Kidney epithelial cell (primary cell): Measurements from ENCODE around the gene ZCCHC14. TPM values are rescaled to one million over a fixed set of nuclear protein-coding genes. Genes with fewer than 3 reads are reported as not detected.
A peak's percentile ranks its signal among the peaks of the same experiment; 100 is the strongest.

ENCODE experiments used
- DNase-seq: peaks from one replicate; pipeline ENCODE4 v3.0.0-alpha.2; 2010; ENCODE audit warnings: low read depth
- H3K27me3 ChIP-seq: 2 replicates; pipeline ENCODE4 v1.6.0; 2011; ENCODE audit warnings: low read length; ENCODE audit not compliant: control insufficient read depth, insufficient read depth
- H3K36me3 ChIP-seq: 2 replicates; pipeline ENCODE4 v1.5.1; 2011; ENCODE audit warnings: low read length; ENCODE audit not compliant: control insufficient read depth, insufficient read depth
- H3K4me3 ChIP-seq: 2 replicates; pipeline ENCODE4 v1.5.1; 2011; ENCODE audit warnings: low read depth, mild to moderate bottlenecking, control low read depth, low read length
- total RNA-seq: library from RNA; depleted of rRNA; stranded (reverse); fragments of >200 nt; gene quantifications from 2 replicates; pipeline ENCODE4 v1.2.3, GENCODE V29; 2015
- TF ChIP-seq, protein P1 (sequence below): IDR thresholded peaks from 2 replicates; pipeline ENCODE4 v1.5.1; 2011; ENCODE audit warnings: mild to moderate bottlenecking, moderate library complexity, low read length, control low read depth, inconsistent platforms; ENCODE audit not compliant: insufficient read depth, poor library complexity, severe bottlenecking

The ZCCHC14 gene
- total RNA-seq, result 34.6 and 41.6 TPM in 2 replicates

DNA sequence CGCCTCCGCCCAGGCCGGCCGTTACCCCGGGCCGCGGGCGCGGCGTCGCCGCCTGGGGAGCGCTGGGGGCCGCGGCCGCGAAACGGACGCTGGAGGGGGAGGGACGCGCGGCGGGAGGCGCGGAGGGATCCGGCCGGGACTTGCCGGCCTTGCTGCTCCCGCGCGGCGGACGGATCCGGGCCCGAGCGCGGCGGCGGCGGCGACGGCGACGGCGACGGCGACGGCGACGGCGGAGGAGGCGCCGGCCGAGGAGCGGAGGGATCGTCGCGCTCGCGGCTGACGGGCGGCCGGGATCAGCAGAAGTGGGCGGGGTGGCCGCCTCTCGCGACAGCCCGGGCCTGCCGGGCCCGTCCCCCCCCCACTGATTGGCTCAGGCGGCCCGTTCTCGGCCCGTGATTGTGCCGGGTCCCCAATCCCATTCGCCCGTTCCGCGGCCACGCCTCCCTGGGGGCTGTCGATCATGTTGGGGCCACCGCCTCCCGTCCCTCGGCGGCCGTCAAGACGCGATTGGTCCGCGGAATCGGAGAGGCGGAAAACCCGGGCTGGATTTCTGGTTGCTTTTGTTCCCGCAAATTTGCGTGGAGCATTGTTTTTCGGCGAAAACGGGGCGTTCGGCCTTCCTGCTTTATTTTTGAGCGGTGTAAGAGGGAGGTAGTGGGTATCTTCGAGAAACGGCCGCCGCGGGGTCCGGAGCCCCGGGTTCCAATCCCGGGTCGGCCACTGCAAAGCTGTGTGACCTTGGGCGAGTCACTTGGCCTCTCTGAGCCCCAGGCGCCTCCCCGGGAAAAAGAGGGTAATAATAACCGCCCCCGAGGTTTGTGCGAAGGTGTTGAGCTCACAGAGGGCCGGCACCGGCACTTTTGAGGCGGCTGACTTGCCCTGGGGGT lies at the start of gene ZCCHC14:
TSS of gene ZCCHC14 (minus strand) at position 304 of the 887 bp plus-strand sequence. CDS start 786 bp downstream, outside the sequence.
- TF ChIP-seq, protein P1, sequence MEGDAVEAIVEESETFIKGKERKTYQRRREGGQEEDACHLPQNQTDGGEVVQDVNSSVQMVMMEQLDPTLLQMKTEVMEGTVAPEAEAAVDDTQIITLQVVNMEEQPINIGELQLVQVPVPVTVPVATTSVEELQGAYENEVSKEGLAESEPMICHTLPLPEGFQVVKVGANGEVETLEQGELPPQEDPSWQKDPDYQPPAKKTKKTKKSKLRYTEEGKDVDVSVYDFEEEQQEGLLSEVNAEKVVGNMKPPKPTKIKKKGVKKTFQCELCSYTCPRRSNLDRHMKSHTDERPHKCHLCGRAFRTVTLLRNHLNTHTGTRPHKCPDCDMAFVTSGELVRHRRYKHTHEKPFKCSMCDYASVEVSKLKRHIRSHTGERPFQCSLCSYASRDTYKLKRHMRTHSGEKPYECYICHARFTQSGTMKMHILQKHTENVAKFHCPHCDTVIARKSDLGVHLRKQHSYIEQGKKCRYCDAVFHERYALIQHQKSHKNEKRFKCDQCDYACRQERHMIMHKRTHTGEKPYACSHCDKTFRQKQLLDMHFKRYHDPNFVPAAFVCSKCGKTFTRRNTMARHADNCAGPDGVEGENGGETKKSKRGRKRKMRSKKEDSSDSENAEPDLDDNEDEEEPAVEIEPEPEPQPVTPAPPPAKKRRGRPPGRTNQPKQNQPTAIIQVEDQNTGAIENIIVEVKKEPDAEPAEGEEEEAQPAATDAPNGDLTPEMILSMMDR, result no peak
- no peaks in the 10 kb centered on the region for H3K36me3 ChIP-seq
- peak; percentile 82 for DNase-seq
- H3K27me3 ChIP-seq, result no peaks in the 10 kb centered on the region
- H3K4me3 ChIP-seq, result peak within 1 kb of the TSS; percentile 45

DNA sequence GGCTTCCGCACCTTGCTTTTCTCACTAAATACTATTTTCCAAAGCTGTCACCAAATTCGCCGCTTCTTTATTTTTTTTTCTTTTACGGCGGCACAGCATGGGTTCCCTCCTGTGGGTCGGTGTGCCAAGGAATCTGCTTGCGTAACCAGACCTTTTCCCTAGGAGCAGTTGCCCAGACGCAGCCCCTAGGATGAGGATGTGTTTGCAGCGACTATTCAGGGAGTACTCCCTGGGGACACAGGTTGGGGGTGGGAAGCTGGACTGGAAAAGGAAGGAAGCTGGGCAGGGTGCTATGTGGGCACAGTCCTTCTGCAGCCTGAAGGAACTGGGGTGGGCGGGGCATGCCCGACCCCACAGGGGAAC lies 49.0 kb upstream of the ZCCHC14 start:
- TF ChIP-seq, protein P1, result no peak
- DNase-seq, result no peak
- Histone ChIP-seq H3K27me3 (peaks cover 33% of the 10 kb centered on the region), H3K36me3 (no peaks in the 10 kb centered on the region), H3K4me3 (no peak overlapping the region)

DNA sequence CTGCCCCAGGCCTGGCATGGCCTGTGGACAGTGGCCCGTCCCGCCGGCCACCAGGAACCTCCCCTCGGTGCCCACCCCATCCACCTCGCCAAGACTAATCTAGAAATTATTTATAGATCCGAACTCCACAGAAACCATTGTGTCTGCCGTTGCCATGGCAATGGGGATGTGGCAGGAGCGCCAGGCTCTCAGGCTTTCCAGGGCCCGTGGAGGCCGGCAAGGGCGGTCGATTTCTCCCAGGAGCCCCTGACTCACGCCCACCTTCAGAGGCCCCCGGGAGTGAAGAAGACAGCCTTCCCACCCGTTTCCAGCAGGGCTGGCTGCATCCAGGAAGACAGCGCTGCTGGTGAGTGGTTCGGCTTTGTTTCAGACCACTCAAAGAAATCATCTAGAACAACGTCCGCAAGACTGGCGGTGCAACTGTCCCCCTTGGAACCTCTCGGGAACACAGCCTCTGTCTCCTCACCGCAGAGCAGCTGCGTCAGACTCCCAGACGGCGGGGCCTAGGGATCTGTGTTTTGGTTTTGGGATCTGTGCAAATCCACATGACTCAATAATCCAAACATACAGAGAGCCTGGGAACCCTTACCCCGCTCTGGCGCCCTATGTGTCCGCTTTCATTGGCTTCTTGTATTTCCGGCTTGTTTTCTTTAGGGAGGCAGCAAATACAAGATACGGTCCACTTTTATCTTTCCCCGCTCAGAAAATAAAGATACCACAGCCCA lies 48.5 kb upstream of the ZCCHC14 start:
- Histone ChIP-seq H3K4me3 (no peak overlapping the region), H3K36me3 (no peaks in the 10 kb centered on the region), H3K27me3 (peaks cover 33% of the 10 kb centered on the region)
- TF ChIP-seq, protein P1, result no peak
- no peak for DNase-seq

DNA sequence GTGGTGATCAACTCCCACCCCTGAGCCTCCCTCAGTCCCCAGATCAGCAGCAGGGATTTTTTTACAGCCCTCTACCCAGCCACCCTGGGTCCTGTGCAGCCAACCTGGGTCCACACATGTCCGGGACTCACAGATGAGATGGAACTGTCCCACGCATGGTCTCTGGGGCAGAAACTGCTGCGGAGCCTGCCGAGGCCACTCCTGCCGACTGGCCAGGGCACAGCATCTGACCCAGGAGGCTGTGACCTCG lies 48.0 kb upstream of the ZCCHC14 start:
- TF ChIP-seq, protein P1, result no peak

DNA sequence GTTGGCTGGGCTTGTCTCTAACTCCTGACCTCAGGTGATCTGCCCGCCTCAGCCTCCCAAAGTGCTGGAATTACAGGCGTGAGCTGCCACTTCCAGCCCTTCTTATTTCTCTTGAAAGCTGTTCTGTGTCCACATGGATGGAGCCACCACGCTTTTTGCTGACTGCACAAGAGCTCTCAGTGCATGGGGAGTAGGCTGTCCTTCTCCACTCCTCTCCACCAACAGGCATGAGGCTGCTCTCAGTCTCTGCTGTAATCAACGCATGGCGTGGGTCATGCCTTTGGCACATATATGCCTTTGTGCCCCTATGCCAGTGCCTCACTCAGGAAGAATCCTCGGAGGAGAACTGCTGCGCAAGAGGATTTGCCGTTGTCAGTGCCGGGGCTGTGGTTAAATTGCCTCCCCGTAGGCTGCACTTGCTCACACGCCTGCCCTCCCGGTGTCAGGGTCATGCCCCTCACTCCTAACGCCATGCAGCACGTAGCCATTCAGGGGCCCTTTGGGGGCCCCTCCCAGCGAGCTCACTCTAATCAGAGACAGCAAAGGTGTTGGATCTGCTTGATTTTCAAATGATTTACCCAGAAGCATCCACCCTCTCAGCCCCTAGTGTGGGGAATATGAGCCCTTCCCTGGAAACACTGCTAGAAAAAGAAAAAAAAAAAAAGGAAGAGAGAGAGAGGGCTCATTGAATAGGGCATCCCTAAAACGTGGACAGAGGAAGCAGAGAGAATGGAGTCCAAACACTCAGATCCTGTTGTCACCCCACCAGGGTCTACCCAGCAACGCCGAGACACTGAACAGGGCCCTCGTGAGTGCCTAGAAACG lies 47.5 kb upstream of the ZCCHC14 start:
- TF ChIP-seq, protein P1, result no peak
- H3K4me3 ChIP-seq, result no peak overlapping the region
- peaks cover 33% of the 10 kb centered on the region for H3K27me3 ChIP-seq
- no peaks in the 10 kb centered on the region for H3K36me3 ChIP-seq
- no peak for DNase-seq

More for the DNA sequence above, 48.0 kb upstream of the ZCCHC14 start:
- Histone ChIP-seq H3K27me3 (peaks cover 33% of the 10 kb centered on the region), H3K4me3 (no peak overlapping the region), H3K36me3 (no peaks in the 10 kb centered on the region)
- no peak for DNase-seq
